ENCODE results near the gene RAD51B.
A peak's percentile ranks its signal among the peaks of the same experiment; 100 is the strongest.
"Not testable (repeated sequence)": the region's sequence is repeated elsewhere in the genome, so short reads cannot be mapped to it uniquely, and the experiment has no call there.

The RAD51B gene

GRCh38 chr14:68089146-68089731 lies 269.7 kb downstream of the RAD51B start:
- H3K36me3 ChIP-seq (ENCODE audit: control insufficient read depth, insufficient read depth, low read length, severe bottlenecking): no peaks in the 10 kb centered on the region
- no peak for DNase-seq (ENCODE audit: low read depth)
- no peaks in the 10 kb centered on the region for H3K9me3 ChIP-seq (ENCODE audit: control insufficient read depth, low read length)
- H3K4me1 ChIP-seq (ENCODE audit: control insufficient read depth, insufficient read depth, low read length): peaks cover 16% of the 10 kb centered on the region
- no peak overlapping the region for H3K9ac ChIP-seq (ENCODE audit: low read length)
- H3K4me3 ChIP-seq (ENCODE audit: low read length): peak overlapping the region; percentile 70
- H3K27me3 ChIP-seq (replicated peaks; ENCODE audit: control insufficient read depth, insufficient read depth, low read length): no peaks in the 10 kb centered on the region

- DNase-seq (ENCODE audit: low read depth): no peak
- H3K9me3 ChIP-seq (ENCODE audit: control insufficient read depth, low read length): no peaks in the 10 kb centered on the region
- no peak overlapping the region for H3K4me3 ChIP-seq (ENCODE audit: low read length)
- peaks cover 2% of the 10 kb centered on the region for H3K4me1 ChIP-seq (ENCODE audit: control insufficient read depth, insufficient read depth, low read length)
- no peaks in the 10 kb centered on the region for H3K27me3 ChIP-seq (replicated peaks; ENCODE audit: control insufficient read depth, insufficient read depth, low read length)
- no peaks in the 10 kb centered on the region for H3K36me3 ChIP-seq (ENCODE audit: control insufficient read depth, insufficient read depth, low read length, severe bottlenecking)
- H3K9ac ChIP-seq (ENCODE audit: low read length): no peak overlapping the region
Measured at GRCh38 chr14:68094158-68094557, 274.6 kb downstream of the RAD51B start.

DNA sequence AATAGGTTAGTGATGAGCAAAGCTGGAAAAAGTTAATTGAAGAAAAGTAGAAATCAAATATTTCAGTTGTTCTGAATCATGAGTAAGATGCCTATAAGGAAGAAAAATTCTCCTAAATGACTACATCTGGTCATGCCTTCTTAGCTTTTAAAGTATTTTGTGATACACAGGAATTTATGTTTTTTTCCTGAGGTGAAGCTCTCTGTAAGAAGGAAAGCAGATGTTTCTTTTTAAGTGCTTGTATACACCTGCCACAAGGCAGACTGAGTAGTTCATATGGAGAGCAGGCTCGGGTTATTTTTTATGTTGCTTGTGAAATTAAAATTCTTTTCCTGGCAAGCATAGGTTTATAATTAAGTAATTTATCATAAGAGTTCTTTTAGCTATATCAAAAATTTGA lies 275.2 kb downstream of the RAD51B start:
- H3K27me3 ChIP-seq (replicated peaks; ENCODE audit: control insufficient read depth, insufficient read depth, low read length): no peaks in the 10 kb centered on the region
- H3K9ac ChIP-seq (ENCODE audit: low read length): no peak overlapping the region
- H3K4me3 ChIP-seq (ENCODE audit: low read length): no peak overlapping the region
- H3K9me3 ChIP-seq (ENCODE audit: control insufficient read depth, low read length): no peaks in the 10 kb centered on the region
- H3K4me1 ChIP-seq (ENCODE audit: control insufficient read depth, insufficient read depth, low read length): no peaks in the 10 kb centered on the region
- peak; percentile 21 for DNase-seq (ENCODE audit: low read depth)
- H3K36me3 ChIP-seq (ENCODE audit: control insufficient read depth, insufficient read depth, low read length, severe bottlenecking): no peaks in the 10 kb centered on the region

DNA sequence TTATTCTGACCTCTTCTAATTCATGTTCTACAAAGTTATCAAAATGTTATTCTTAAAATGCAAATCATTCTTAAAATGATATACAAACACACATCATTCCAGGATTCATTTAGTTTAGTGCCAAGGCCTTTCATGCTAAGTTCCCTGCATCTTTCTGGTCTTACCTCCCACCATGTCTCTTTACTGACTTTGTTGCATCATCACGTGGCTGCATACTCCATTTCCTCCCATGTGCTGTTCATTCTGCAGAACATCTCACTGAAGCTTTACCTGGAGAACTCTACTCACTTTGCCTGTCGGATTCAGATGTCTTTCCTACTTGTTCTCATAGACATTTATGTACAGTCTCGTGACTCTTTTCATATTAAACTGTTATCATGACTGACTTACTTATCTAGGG lies 278.1 kb downstream of the RAD51B start:
- Histone ChIP-seq H3K36me3 (ENCODE audit: control insufficient read depth, insufficient read depth, low read length, severe bottlenecking) (no peaks in the 10 kb centered on the region), H3K27me3 (replicated peaks; ENCODE audit: control insufficient read depth, insufficient read depth, low read length) (no peaks in the 10 kb centered on the region), H3K4me1 (ENCODE audit: control insufficient read depth, insufficient read depth, low read length) (no peaks in the 10 kb centered on the region), H3K9ac (ENCODE audit: low read length) (no peak overlapping the region), H3K9me3 (ENCODE audit: control insufficient read depth, low read length) (peaks cover 15% of the 10 kb centered on the region), H3K4me3 (ENCODE audit: low read length) (no peak overlapping the region)
- DNase-seq (ENCODE audit: low read depth): no peak

DNA sequence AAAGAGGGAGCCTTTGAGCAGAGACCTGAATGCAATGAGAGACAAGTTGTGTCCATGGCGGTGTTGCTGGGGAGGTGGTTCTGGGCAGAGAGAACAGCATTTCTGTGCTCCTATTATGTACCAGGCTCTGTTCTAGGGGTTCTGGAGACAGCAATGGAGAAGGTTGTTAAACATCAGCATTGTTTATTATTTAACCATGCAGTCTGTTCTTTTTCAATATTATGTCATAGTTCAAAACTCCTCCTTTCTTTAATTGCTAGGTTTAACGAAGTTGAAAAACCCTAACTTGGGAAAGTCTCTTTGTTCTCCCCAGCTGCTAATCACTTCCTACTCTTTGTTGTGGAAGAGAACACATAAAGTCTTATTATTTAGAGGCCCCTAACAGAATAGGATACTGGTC lies 279.3 kb downstream of the RAD51B start:
- H3K9ac ChIP-seq (ENCODE audit: low read length): no peak overlapping the region
- H3K4me1 ChIP-seq (ENCODE audit: control insufficient read depth, insufficient read depth, low read length): no peaks in the 10 kb centered on the region
- DNase-seq (ENCODE audit: low read depth): no peak

GRCh38 chr14:68099495-68100045 lies 280.0 kb downstream of the RAD51B start:
- DNase-seq (ENCODE audit: low read depth): no peak
- H3K27me3 ChIP-seq (replicated peaks; ENCODE audit: control insufficient read depth, insufficient read depth, low read length): no peaks in the 10 kb centered on the region

More for the DNA sequence above, 279.3 kb downstream of the RAD51B start:
- Histone ChIP-seq H3K4me3 (ENCODE audit: low read length) (no peak overlapping the region), H3K36me3 (ENCODE audit: control insufficient read depth, insufficient read depth, low read length, severe bottlenecking) (no peaks in the 10 kb centered on the region), H3K27me3 (replicated peaks; ENCODE audit: control insufficient read depth, insufficient read depth, low read length) (no peaks in the 10 kb centered on the region), H3K9me3 (ENCODE audit: control insufficient read depth, low read length) (peaks cover 15% of the 10 kb centered on the region)

DNA sequence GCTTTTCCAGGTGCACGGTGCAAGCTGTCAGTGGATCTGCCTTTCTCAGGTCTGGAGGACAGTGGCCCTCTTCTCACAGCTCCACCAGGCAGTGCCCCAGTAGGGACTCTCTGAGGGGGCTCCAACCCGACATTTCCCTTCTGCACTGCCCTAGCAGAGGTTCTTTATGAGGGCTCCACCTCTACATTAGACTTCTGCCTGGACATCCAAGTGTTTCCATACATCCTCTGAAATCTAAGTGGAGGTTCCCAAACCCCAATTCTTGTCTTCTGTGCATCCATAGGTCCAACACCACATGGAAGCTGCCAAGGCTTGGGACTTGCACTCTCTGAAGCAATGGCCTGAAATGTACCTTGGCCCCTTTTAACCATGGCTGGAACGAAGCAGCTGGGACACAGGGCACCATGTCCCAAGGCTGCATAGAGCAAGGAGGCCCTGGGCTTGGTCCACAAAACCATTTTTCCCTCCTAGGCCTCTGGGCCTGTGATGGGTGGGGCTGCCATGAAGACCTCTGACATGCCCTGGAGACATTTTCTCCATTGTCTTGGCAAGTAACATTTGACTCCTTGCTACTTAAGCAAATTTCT lies 282.2 kb downstream of the RAD51B start:
- not testable (repeated sequence) for H3K36me3 ChIP-seq (ENCODE audit: control insufficient read depth, insufficient read depth, low read length, severe bottlenecking); DNase-seq (ENCODE audit: low read depth); H3K9ac ChIP-seq (ENCODE audit: low read length); H3K27me3 ChIP-seq (replicated peaks; ENCODE audit: control insufficient read depth, insufficient read depth, low read length); H3K4me3 ChIP-seq (ENCODE audit: low read length)
- H3K4me1 ChIP-seq (ENCODE audit: control insufficient read depth, insufficient read depth, low read length): peaks cover 10% of the 10 kb centered on the region
- peaks cover 15% of the 10 kb centered on the region for H3K9me3 ChIP-seq (ENCODE audit: control insufficient read depth, low read length)

More at GRCh38 chr14:68099495-68100045, 280.0 kb downstream of the RAD51B start:
- Histone ChIP-seq H3K9me3 (ENCODE audit: control insufficient read depth, low read length) (peaks cover 15% of the 10 kb centered on the region), H3K36me3 (ENCODE audit: control insufficient read depth, insufficient read depth, low read length, severe bottlenecking) (no peaks in the 10 kb centered on the region), H3K9ac (ENCODE audit: low read length) (no peak overlapping the region), H3K4me1 (ENCODE audit: control insufficient read depth, insufficient read depth, low read length) (peaks cover 6% of the 10 kb centered on the region), H3K4me3 (ENCODE audit: low read length) (no peak overlapping the region)

- Histone ChIP-seq H3K9ac (ENCODE audit: low read length) (no peak overlapping the region), H3K4me3 (ENCODE audit: low read length) (no peak overlapping the region), H3K4me1 (ENCODE audit: control insufficient read depth, insufficient read depth, low read length) (peaks cover 10% of the 10 kb centered on the region), H3K9me3 (ENCODE audit: control insufficient read depth, low read length) (peaks cover 15% of the 10 kb centered on the region), H3K27me3 (replicated peaks; ENCODE audit: control insufficient read depth, insufficient read depth, low read length) (no peaks in the 10 kb centered on the region), H3K36me3 (ENCODE audit: control insufficient read depth, insufficient read depth, low read length, severe bottlenecking) (no peaks in the 10 kb centered on the region)
- DNase-seq (ENCODE audit: low read depth): no peak
Measured at GRCh38 chr14:68103853-68104252, 284.3 kb downstream of the RAD51B start.

GRCh38 chr14:68104518-68104917 lies 284.9 kb downstream of the RAD51B start:
- no peaks in the 10 kb centered on the region for H3K36me3 ChIP-seq (ENCODE audit: control insufficient read depth, insufficient read depth, low read length, severe bottlenecking)
- H3K4me1 ChIP-seq (ENCODE audit: control insufficient read depth, insufficient read depth, low read length): peaks cover 13% of the 10 kb centered on the region
- no peak overlapping the region for H3K9ac ChIP-seq (ENCODE audit: low read length)
- peaks cover 15% of the 10 kb centered on the region for H3K9me3 ChIP-seq (ENCODE audit: control insufficient read depth, low read length)
- no peak overlapping the region for H3K4me3 ChIP-seq (ENCODE audit: low read length)
- no peaks in the 10 kb centered on the region for H3K27me3 ChIP-seq (replicated peaks; ENCODE audit: control insufficient read depth, insufficient read depth, low read length)
- peak; percentile 64 for DNase-seq (ENCODE audit: low read depth)

GRCh38 chr14:68105816-68106215 lies 286.2 kb downstream of the RAD51B start:
- Histone ChIP-seq H3K9ac (ENCODE audit: low read length) (no peak overlapping the region), H3K27me3 (replicated peaks; ENCODE audit: control insufficient read depth, insufficient read depth, low read length) (no peaks in the 10 kb centered on the region), H3K36me3 (ENCODE audit: control insufficient read depth, insufficient read depth, low read length, severe bottlenecking) (no peaks in the 10 kb centered on the region), H3K4me3 (ENCODE audit: low read length) (no peak overlapping the region), H3K9me3 (ENCODE audit: control insufficient read depth, low read length) (peaks cover 15% of the 10 kb centered on the region), H3K4me1 (ENCODE audit: control insufficient read depth, insufficient read depth, low read length) (peaks cover 16% of the 10 kb centered on the region)
- DNase-seq (ENCODE audit: low read depth): no peak

- no peak for DNase-seq (ENCODE audit: low read depth)
- no peak overlapping the region for H3K9ac ChIP-seq (ENCODE audit: low read length)
- H3K36me3 ChIP-seq (ENCODE audit: control insufficient read depth, insufficient read depth, low read length, severe bottlenecking): no peaks in the 10 kb centered on the region
- no peaks in the 10 kb centered on the region for H3K27me3 ChIP-seq (replicated peaks; ENCODE audit: control insufficient read depth, insufficient read depth, low read length)
- H3K9me3 ChIP-seq (ENCODE audit: control insufficient read depth, low read length): peaks cover 10% of the 10 kb centered on the region
- H3K4me1 ChIP-seq (ENCODE audit: control insufficient read depth, insufficient read depth, low read length): peaks cover 23% of the 10 kb centered on the region
- H3K4me3 ChIP-seq (ENCODE audit: low read length): no peak overlapping the region
Measured at GRCh38 chr14:68106456-68106855, 286.9 kb downstream of the RAD51B start.
